Neural cell (in vitro differentiated cells): ENCODE data around the gene ATPAF2. TPM values are rescaled to one million over a fixed set of nuclear protein-coding genes. Genes with fewer than 3 reads are reported as not detected.

ENCODE experiments used
- H2AFZ ChIP-seq: fragments of 200-600, 300-800 bp; sonication (generic), shearing (Covaris generic); 2 replicates; pipeline ENCODE4 v1.6.0; 2014; ENCODE audit warnings: low read depth, mild to moderate bottlenecking, antibody characterized with exemption, low read length, moderate library complexity
- H3F3A ChIP-seq: fragments of 200-600 bp; shearing (Covaris generic); 2 replicates; pipeline ENCODE4 v1.6.1; 2016; ENCODE audit warnings: mild to moderate bottlenecking, moderate library complexity, mixed read lengths, antibody characterized with exemption, low read length; ENCODE audit not compliant: insufficient read depth, poor library complexity, severe bottlenecking
- H3K27ac ChIP-seq: fragments of 200-600, 300-800 bp; sonication (generic), shearing (Covaris generic); 2 replicates; pipeline ENCODE4 v1.5.1; 2014; ENCODE audit warnings: mild to moderate bottlenecking, low read length, moderate library complexity
- H3K27me3 ChIP-seq: fragments of 300-800, 200-600 bp; sonication (generic), shearing (Covaris generic); 2 replicates; pipeline ENCODE4 v1.6.0; 2014; ENCODE audit warnings: mild to moderate bottlenecking, low read depth, low read length, moderate library complexity; ENCODE audit not compliant: insufficient read depth
- H3K36me3 ChIP-seq: fragments of 300-800, 200-600 bp; sonication (generic), shearing (Covaris generic); 2 replicates; pipeline ENCODE4 v1.5.1; 2014; ENCODE audit warnings: mild to moderate bottlenecking, antibody characterized with exemption, low read length, moderate library complexity; ENCODE audit not compliant: insufficient read depth
- H3K4me2 ChIP-seq: fragments of 300-800, 200-600 bp; sonication (generic), shearing (Covaris generic); 2 replicates; pipeline ENCODE4 v1.6.0; 2014; ENCODE audit warnings: mild to moderate bottlenecking, low read length
- H3K4me3 ChIP-seq: fragments of 300-800, 200-600 bp; sonication (generic), shearing (Covaris generic); 2 replicates; pipeline ENCODE4 v1.5.1; 2014; ENCODE audit warnings: mild to moderate bottlenecking, low read length, moderate library complexity
- H3K79me2 ChIP-seq: fragments of 200-600 bp; shearing (Covaris generic); replicated peaks from 2 replicates; pipeline ENCODE4 v1.6.0; 2014; ENCODE audit warnings: mild to moderate bottlenecking, low read length, moderate library complexity; ENCODE audit not compliant: insufficient read depth
- H3K9ac ChIP-seq: fragments of 300-800, 200-600 bp; sonication (generic), shearing (Covaris generic); 2 replicates; pipeline ENCODE4 v1.6.1; 2016; ENCODE audit warnings: mild to moderate bottlenecking, low read length, mixed read lengths
- H3K9me2 ChIP-seq: fragments of 200-600 bp; shearing (Covaris generic); 2 replicates; pipeline ENCODE4 v1.6.1; 2016; ENCODE audit warnings: mild to moderate bottlenecking, low read length, mixed read lengths; ENCODE audit not compliant: insufficient read depth
- H3K9me3 ChIP-seq: fragments of 200-600, 300-800 bp; sonication (generic), shearing (Covaris generic); 2 replicates; pipeline ENCODE4 v1.6.1; 2016; ENCODE audit warnings: mild to moderate bottlenecking, mixed run types, low read length, moderate library complexity, mixed read lengths
- H4K20me1 ChIP-seq: fragments of 200-600 bp; shearing (Covaris generic); 2 replicates; pipeline ENCODE4 v1.6.1; 2016; ENCODE audit warnings: mild to moderate bottlenecking, mixed run types; ENCODE audit not compliant: insufficient read depth
- CTCF ChIP-seq: fragments of 450-650 bp; IDR thresholded peaks from 2 replicates; pipeline ENCODE4 v1.5.1; 2014; ENCODE audit warnings: antibody characterized with exemption, mild to moderate bottlenecking, moderate library complexity; ENCODE audit not compliant: poor library complexity, severe bottlenecking
- EP300 ChIP-seq: fragments of 450-650 bp; conservative IDR thresholded peaks from 2 replicates; pipeline ENCODE4 v1.6.1; 2014; ENCODE audit warnings: antibody characterized with exemption, mild to moderate bottlenecking, moderate library complexity; ENCODE audit not compliant: poor library complexity, severe bottlenecking
- EZH2 ChIP-seq: fragments of 200-600, 300-800 bp; shearing (Covaris generic), sonication (generic); IDR thresholded peaks from 2 replicates; pipeline ENCODE4 v1.6.1; 2014; ENCODE audit warnings: antibody characterized with exemption, low read length, borderline replicate concordance, mild to moderate bottlenecking; ENCODE audit not compliant: insufficient read depth, poor library complexity, severe bottlenecking
- MXI1 ChIP-seq: fragments of 450-650 bp; conservative IDR thresholded peaks from 2 replicates; pipeline ENCODE4 v1.6.1; 2014; ENCODE audit warnings: antibody characterized with exemption, mild to moderate bottlenecking; ENCODE audit not compliant: poor library complexity, severe bottlenecking
- POLR2AphosphoS5 ChIP-seq: IDR thresholded peaks from 2 replicates; pipeline ENCODE4 v1.6.1; 2012
- RAD21 ChIP-seq: fragments of 450-650 bp; conservative IDR thresholded peaks from 2 replicates; pipeline ENCODE4 v1.6.1; 2014; ENCODE audit warnings: antibody characterized with exemption, mild to moderate bottlenecking, moderate library complexity
- REST ChIP-seq: IDR thresholded peaks from 2 replicates; pipeline ENCODE4 v1.6.1; 2012; ENCODE audit warnings: borderline replicate concordance
- SMC3 ChIP-seq: fragments of 450-650 bp; conservative IDR thresholded peaks from 2 replicates; pipeline ENCODE4 v1.6.1; 2014; ENCODE audit warnings: antibody characterized with exemption, mild to moderate bottlenecking, moderate library complexity; ENCODE audit not compliant: poor library complexity
- TAF1 ChIP-seq: IDR thresholded peaks from 2 replicates; pipeline ENCODE4 v1.6.1; 2012; ENCODE audit warnings: low read depth
- polyA plus RNA-seq: library from polyadenylated mRNA; depleted of rRNA; stranded (reverse); fragments of >200 nt; gene quantifications from 2 replicates; pipeline ENCODE4 v1.2.3, GENCODE V29; 2014

Gene ATPAF2
- polyA plus RNA-seq, 1 donor from 2014 or later: 33.3 TPM

GRCh38 chr17:17979778-17980177 is 59.2 kb downstream of the ATPAF2 start:
- no peaks in the 10 kb centered on the region for H3K79me2 ChIP-seq
- H3K36me3 ChIP-seq: no peaks in the 10 kb centered on the region
- H2AFZ ChIP-seq: no peak overlapping the region
- no peak overlapping the region for H3K27ac ChIP-seq
- no peaks in the 10 kb centered on the region for H3K9me2 ChIP-seq
- no peaks in the 10 kb centered on the region for H3K9me3 ChIP-seq
- no peaks in the 10 kb centered on the region for H3F3A ChIP-seq
- no peaks in the 10 kb centered on the region for H3K27me3 ChIP-seq
- no peaks in the 10 kb centered on the region for H4K20me1 ChIP-seq
- H3K4me2 ChIP-seq: no peak overlapping the region
- TF ChIP-seq CTCF (no peak), REST (no peak)
- no peak overlapping the region for H3K9ac ChIP-seq
- H3K4me3 ChIP-seq: no peak overlapping the region

- Histone ChIP-seq H3K9ac (no peak overlapping the region), H4K20me1 (no peaks in the 10 kb centered on the region), H3K79me2 (no peaks in the 10 kb centered on the region), H2AFZ (no peak overlapping the region), H3K4me2 (no peak overlapping the region), H3K36me3 (no peaks in the 10 kb centered on the region), H3K27ac (no peak overlapping the region), H3K9me2 (no peaks in the 10 kb centered on the region), H3K27me3 (no peaks in the 10 kb centered on the region), H3K9me3 (no peaks in the 10 kb centered on the region), H3F3A (no peaks in the 10 kb centered on the region), H3K4me3 (no peak overlapping the region)
- no peak for TF ChIP-seq RAD21
- TF ChIP-seq TAF1: no peak
- no peak for TF ChIP-seq MXI1
- TF ChIP-seq SMC3: no peak
- TF ChIP-seq POLR2AphosphoS5: no peak
- TF ChIP-seq CTCF: no peak
- TF ChIP-seq REST: no peak
- no peak for TF ChIP-seq EP300
- TF ChIP-seq EZH2: no peak
Measured at GRCh38 chr17:17978481-17979424, 60.2 kb downstream of the ATPAF2 start.
